Stomach (tissue), 4 donors: Measurements from ENCODE around the gene ARFIP1.

ENCODE experiments used
- POLR2A ChIP-seq, 4 donors: fragments of 450-650 bp; IDR thresholded peaks; one replicate each; pipeline ENCODE4 v1.6.1; 2016; ENCODE audit warnings: antibody characterized with exemption in 4 of 4, control low read depth in 2 of 4, mild to moderate bottlenecking in 1 of 4, moderate library complexity in 1 of 4
- POLR2AphosphoS5 ChIP-seq, 3 donors: sonication (generic); formaldehyde crosslinking; IDR thresholded peaks; one replicate each; pipeline ENCODE4 v1.6.1; 2016; ENCODE audit warnings: antibody characterized with exemption in 3 of 3
- TF ChIP-seq, protein P1 (sequence below), 7 experiments: fragments of 450-650 bp in 4 of 7; fragments of 200-600 bp in 3 of 7; sonication (generic) in 3 of 7; IDR thresholded peaks; one replicate each; pipeline ENCODE4 v1.5.1; 2016 to 2019; ENCODE audit warnings: antibody characterized with exemption in 7 of 7, control low read depth in 2 of 7, mild to moderate bottlenecking in 1 of 7

DNA sequence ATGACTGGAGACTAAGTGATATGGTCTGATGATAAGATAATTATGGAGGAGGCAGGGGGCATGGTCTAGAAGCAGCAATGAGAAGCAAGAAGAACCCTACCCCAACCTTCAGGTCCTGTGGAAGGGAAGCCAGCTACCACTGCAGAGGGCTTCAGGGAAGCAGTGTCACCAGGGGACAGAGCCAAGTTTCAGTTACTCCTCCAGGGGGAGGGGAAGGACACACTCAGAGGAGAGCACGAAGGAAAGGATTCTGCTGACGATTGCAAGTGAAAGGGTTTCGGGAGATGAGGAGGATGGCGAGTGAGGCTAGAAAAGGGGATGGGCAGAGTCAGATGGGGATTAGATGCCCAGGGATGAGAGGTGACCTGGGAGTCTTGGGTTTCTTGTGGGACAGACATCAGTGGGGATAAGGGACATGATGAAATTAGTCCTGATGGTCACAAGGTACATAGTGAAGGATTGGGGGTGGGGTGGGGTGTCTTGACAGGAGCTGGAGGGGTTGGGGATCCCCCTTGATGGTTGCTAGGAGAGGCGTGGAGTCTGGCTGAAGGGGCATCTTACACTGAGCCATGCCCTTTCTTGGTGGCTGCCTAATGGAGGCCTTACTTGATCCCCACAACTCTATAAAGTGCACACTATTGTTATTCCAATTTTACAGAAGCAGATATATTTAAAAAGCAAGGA, 45.6 kb upstream of the ARFIP1 start:
- TF ChIP-seq POLR2A (IDR thresholded peaks at IDR 0.05) (no peak), POLR2AphosphoS5 (IDR thresholded peaks at IDR 0.05) (no peak)
- TF ChIP-seq, protein P1, sequence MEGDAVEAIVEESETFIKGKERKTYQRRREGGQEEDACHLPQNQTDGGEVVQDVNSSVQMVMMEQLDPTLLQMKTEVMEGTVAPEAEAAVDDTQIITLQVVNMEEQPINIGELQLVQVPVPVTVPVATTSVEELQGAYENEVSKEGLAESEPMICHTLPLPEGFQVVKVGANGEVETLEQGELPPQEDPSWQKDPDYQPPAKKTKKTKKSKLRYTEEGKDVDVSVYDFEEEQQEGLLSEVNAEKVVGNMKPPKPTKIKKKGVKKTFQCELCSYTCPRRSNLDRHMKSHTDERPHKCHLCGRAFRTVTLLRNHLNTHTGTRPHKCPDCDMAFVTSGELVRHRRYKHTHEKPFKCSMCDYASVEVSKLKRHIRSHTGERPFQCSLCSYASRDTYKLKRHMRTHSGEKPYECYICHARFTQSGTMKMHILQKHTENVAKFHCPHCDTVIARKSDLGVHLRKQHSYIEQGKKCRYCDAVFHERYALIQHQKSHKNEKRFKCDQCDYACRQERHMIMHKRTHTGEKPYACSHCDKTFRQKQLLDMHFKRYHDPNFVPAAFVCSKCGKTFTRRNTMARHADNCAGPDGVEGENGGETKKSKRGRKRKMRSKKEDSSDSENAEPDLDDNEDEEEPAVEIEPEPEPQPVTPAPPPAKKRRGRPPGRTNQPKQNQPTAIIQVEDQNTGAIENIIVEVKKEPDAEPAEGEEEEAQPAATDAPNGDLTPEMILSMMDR (IDR thresholded peaks at IDR 0.05) = no peak
